ENCODE measurements around the gene XPA. TPM values are rescaled to one million over a fixed set of nuclear protein-coding genes. Genes with fewer than 3 reads are reported as not detected.

XPA gene
- total and polyA plus RNA-seq, 2 of the 8 experiments (the other 6 are each of a cell fraction or from before 2014, with no cell fraction given), result 0.24 to 2.6 TPM

DNA sequence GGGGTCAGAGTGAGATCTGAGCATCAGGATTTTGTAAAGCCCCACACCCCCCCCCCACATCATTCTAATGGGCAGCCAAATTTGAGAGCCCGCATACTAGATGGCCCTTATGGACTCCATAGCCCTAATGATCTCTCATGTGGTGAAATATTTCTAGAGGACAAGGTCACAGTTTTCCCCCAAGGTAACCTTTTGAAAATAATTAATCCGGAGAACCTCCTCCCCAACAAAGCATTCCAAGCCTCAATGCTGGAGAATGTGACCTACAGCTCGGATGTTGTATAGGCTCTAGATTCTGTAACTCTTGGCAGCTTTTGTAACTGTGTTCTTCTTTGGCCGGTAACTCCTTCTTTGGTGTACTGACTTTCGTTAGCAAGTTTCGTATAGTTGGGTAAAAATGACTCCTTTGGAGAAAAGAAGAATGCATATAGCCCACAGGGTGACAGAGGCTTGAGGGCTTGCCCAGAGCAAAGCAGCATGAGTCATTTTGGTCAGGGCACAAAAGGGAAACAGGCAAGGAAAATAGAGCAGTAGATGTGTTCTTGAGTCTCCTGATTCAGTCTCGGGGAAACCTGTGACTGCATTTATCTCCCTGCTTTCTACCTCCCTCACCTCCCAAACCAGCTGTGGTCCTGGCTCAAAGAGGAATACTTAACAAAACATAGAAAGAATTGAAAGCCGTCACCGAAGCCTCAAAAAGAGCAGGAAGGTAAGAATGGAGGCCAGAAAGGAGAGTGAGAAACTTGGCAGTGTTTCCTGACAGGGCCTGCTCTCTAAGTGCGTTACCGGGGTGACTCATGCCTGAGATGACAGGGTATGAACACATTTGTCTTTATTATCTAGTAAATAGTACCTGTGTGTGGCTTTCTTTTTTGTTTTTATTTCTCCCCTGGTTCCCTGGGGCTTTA lies 6.6 kb upstream of the XPA start:
- no peak overlapping the region for H3K4me3 ChIP-seq (ENCODE audit: extremely low read depth in 1 of 4, insufficient read depth in 2 of 4, low read depth in 3 of 4, low read length in 4 of 4)
- ChIA-PET CTCF (ENCODE audit: partially characterized antibody) (no interaction called here), POLR2A (ENCODE audit: partially characterized antibody) (no interaction called here)
- H3K4me1 ChIP-seq (replicated peaks in 1 of 4; ENCODE audit: control insufficient read depth in 3 of 4, insufficient read depth in 4 of 4, low read length in 3 of 4), result no peaks in the 10 kb centered on the region
- H3K79me1 ChIP-seq (ENCODE audit: low read depth, low read length), result no peaks in the 10 kb centered on the region
- no peak overlapping the region for H3K56ac ChIP-seq (replicated peaks; ENCODE audit: insufficient read length, low read depth, low read length)
- H2BK120ac ChIP-seq (replicated peaks; ENCODE audit: low read depth, low read length), result no peak overlapping the region
- no peaks in the 10 kb centered on the region for H3K36me3 ChIP-seq (ENCODE audit: control insufficient read depth in 2 of 4, insufficient read depth in 4 of 4, low read length in 3 of 4)
- no peak overlapping the region for H3K14ac ChIP-seq (ENCODE audit: insufficient read length)
- H3K23me2 ChIP-seq (ENCODE audit: low read depth, low read length), result no peaks in the 10 kb centered on the region
- no peak overlapping the region for H3K4me2 ChIP-seq (ENCODE audit: insufficient read depth in 1 of 2, low read depth in 2 of 2, low read length in 2 of 2)
- no peak overlapping the region for H2BK20ac ChIP-seq (ENCODE audit: low read length)
- no peak overlapping the region for H2BK5ac ChIP-seq (ENCODE audit: low read depth, low read length)
- no peak overlapping the region for H4K5ac ChIP-seq (ENCODE audit: insufficient read length, low read depth, low read length)
- no peak overlapping the region for H3K23ac ChIP-seq (ENCODE audit: insufficient read length)
- no peak overlapping the region for H3K27ac ChIP-seq (ENCODE audit: low read depth, low read length)
- H4K91ac ChIP-seq (replicated peaks; ENCODE audit: insufficient read length, low read length), result no peak overlapping the region
- no peaks in the 10 kb centered on the region; a peak in 1 of 7 replicates for H3K27me3 ChIP-seq (replicated peaks in 1 of 4; ENCODE audit: control insufficient read depth in 3 of 4, extremely low read depth in 1 of 4, insufficient read depth in 3 of 4, low read length in 3 of 4)
- H4K20me1 ChIP-seq (replicated peaks in 1 of 2; ENCODE audit: control insufficient read depth in 1 of 2, insufficient read depth in 2 of 2, low read length in 2 of 2), result no peaks in the 10 kb centered on the region
- no peak overlapping the region for H4K8ac ChIP-seq (ENCODE audit: extremely low read depth, insufficient read depth, low read length)
- no peaks in the 10 kb centered on the region for H3K9me3 ChIP-seq (ENCODE audit: insufficient read depth in 2 of 2, low read depth in 1 of 2, low read length in 1 of 2)
- TF ChIP-seq KDM4A (IDR thresholded peaks at IDR 0.05; ENCODE audit: low read depth, low read length, severe bottlenecking) (no peak), SUZ12 (IDR thresholded peaks at IDR 0.05; ENCODE audit: low read length) (no peak), JUN (IDR thresholded peaks at IDR 0.05; ENCODE audit: low read depth, low read length) (no peak), MAX (IDR thresholded peaks at IDR 0.05) (no peak)
- no peak overlapping the region; the same call in 1 of the 2 replicates for H2AFZ ChIP-seq (ENCODE audit: low read length)
- H3K79me2 ChIP-seq (ENCODE audit: control insufficient read depth in 1 of 2, insufficient read depth in 2 of 2, low read length in 2 of 2), result no peaks in the 10 kb centered on the region
- H3K4ac ChIP-seq (replicated peaks; ENCODE audit: insufficient read length, low read depth, low read length), result no peak overlapping the region
- no peak for DNase-seq (ENCODE audit: low read depth in 1 of 2, low spot score in 2 of 2)
- no peak overlapping the region for H2AK5ac ChIP-seq (ENCODE audit: low read depth, low read length)
- WGBS, 2 experiments (ENCODE audit: extremely low coverage in 1 of 2, insufficient coverage in 1 of 2, insufficient read length in 1 of 2, insufficient replicate concordance in 2 of 2, low coverage in 1 of 2, low lambda C conversion rate in 2 of 2, missing lambda C conversion rate in 1 of 2), result 75% methylated on average over 11 of the region's 11 CpGs; no CpG with 5 or more reads in 1 of the 2 experiments
- H2BK15ac ChIP-seq (ENCODE audit: low read length), result no peak overlapping the region
- H3K9ac ChIP-seq (replicated peaks in 1 of 4; ENCODE audit: extremely low read depth in 1 of 4, low read depth in 3 of 4, low read length in 3 of 4), result no peak overlapping the region
- FAIRE-seq, result no peak
- H2BK12ac ChIP-seq (ENCODE audit: low read depth, low read length), result no peak overlapping the region
- no peak overlapping the region for H3K18ac ChIP-seq (ENCODE audit: extremely low read depth, low read length)
